ENCODE data around the gene TRNT1. TPM values are rescaled to one million over a fixed set of nuclear protein-coding genes. Genes with fewer than 3 reads are reported as not detected.

TRNT1 gene
- total RNA-seq, 2 donors from 2014 or later = 23.2 to 23.6 TPM

Other genes starting within 250 kb of the TRNT1 start
- gene IL5RA, start 16.6 kb upstream of the TRNT1 start, total RNA-seq = under 1 TPM in 1 of 2 donors, not detected in 1; 0.46 TPM
- gene CRBN, start 52.8 kb downstream of the TRNT1 start, total RNA-seq = 10 to 100 TPM; 42.2 to 45.9 TPM

All from posterior vena cava (tissue), 2 donors.